ENCODE results near the gene MAST3.
"Not testable (repeated sequence)": the region's sequence is repeated elsewhere in the genome, so short reads cannot be mapped to it uniquely, and the experiment has no call there.

MAST3 gene

GRCh38 chr19:18089096-18089541 is 8.5 kb upstream of the MAST3 start:
- not testable (repeated sequence) for DNase-seq

GRCh38 chr19:18089726-18090125 is 7.9 kb upstream of the MAST3 start:
- no peak for DNase-seq

- no peak for DNase-seq
Measured at GRCh38 chr19:18090545-18091216, 6.9 kb upstream of the MAST3 start.

- DNase-seq = no peak
Measured at GRCh38 chr19:18091217-18091608, 6.4 kb upstream of the MAST3 start.

- peak in 1 of 2 experiments; percentile 26 for DNase-seq
Measured at GRCh38 chr19:18093439-18094161, 4.0 kb upstream of the MAST3 start.

GRCh38 chr19:18096258-18096657 is 1.3 kb upstream of the MAST3 start:
- no peak for DNase-seq

- no peak for DNase-seq
Measured at GRCh38 chr19:18097993-18098890, 664 bp downstream of the MAST3 start.

GRCh38 chr19:18098891-18099622 is 1.5 kb downstream of the MAST3 start:
- DNase-seq = peak in 1 of 2 experiments; percentile 25

GRCh38 chr19:18099623-18099995 is 2.0 kb downstream of the MAST3 start:
- DNase-seq = no peak

- no peak for DNase-seq
Measured at GRCh38 chr19:18100710-18101109, 3.1 kb downstream of the MAST3 start.

GRCh38 chr19:18101268-18101667 is 3.7 kb downstream of the MAST3 start:
- no peak for DNase-seq

GRCh38 chr19:18102916-18103542 is 5.5 kb downstream of the MAST3 start:
- no peak for DNase-seq

GRCh38 chr19:18104793-18105131 is 7.2 kb downstream of the MAST3 start:
- DNase-seq = no peak

GRCh38 chr19:18105259-18105658 is 7.7 kb downstream of the MAST3 start:
- not testable (repeated sequence) for DNase-seq

GRCh38 chr19:18107235-18107634 is 9.7 kb downstream of the MAST3 start:
- DNase-seq = no peak

- DNase-seq = no peak
Measured at GRCh38 chr19:18108897-18109296, 11.3 kb downstream of the MAST3 start.

GRCh38 chr19:18109341-18109732 is 11.8 kb downstream of the MAST3 start:
- DNase-seq = no peak

GRCh38 chr19:18109733-18110608 is 12.4 kb downstream of the MAST3 start:
- peak in 1 of 2 experiments; percentile 29 for DNase-seq

- DNase-seq = no peak
Measured at GRCh38 chr19:18110609-18111232, 13.1 kb downstream of the MAST3 start.

GRCh38 chr19:18112989-18113478 is 15.5 kb downstream of the MAST3 start:
- DNase-seq = peak in 1 of 2 experiments; percentile 78

GRCh38 chr19:18113827-18114226 is 16.2 kb downstream of the MAST3 start:
- DNase-seq = no peak
